Purkinje cell (primary cell): Measurements from ENCODE around the gene LIG1. TPM values are rescaled to one million over a fixed set of nuclear protein-coding genes. Genes with fewer than 3 reads are reported as not detected.

Experiments
- polyA plus RNA-seq: library from polyadenylated mRNA; unstranded; fragments of >200 nt; fragmentation: Nextera tagmentation; gene quantifications from 2 replicates; pipeline ENCODE4 v1.2.1, GENCODE V29; 2014

LIG1 gene
- 1.4 and 3.4 TPM in 2 replicates for polyA plus RNA-seq

GRCh38 chr19:48169939-48170803 lies at the start of gene LIG1, which contains the start of gene ZSWIM9:
LIG1 (minus strand) TSS chr19:48170344; CDS start chr19:48165566, 4,778 bp downstream.
ZSWIM9 (plus strand) TSS chr19:48170680; CDS start chr19:48171803, 1,123 bp downstream.

GRCh38 chr19:48110350-48110966 lies 59.7 kb downstream of the LIG1 start, which contains the start of gene PLA2G4C:
PLA2G4C (minus strand) TSS chr19:48110817; CDS start chr19:48106529, 4,288 bp downstream.

Other genes with a start within 250 kb of the LIG1 start
- 3.0 and 4.9 TPM in 2 replicates for gene BSPH1, start 178.2 kb downstream of the LIG1 start, polyA plus RNA-seq
- not detected in 2 replicates for gene ELSPBP1, start 175.7 kb downstream of the LIG1 start, polyA plus RNA-seq
- gene CABP5, start 126.3 kb downstream of the LIG1 start, polyA plus RNA-seq = not detected in 2 replicates
- 23.4 and 27.6 TPM in 2 replicates for gene PLA2G4C, start 59.5 kb downstream of the LIG1 start, polyA plus RNA-seq
- 0.17 and 1.3 TPM in 2 replicates for gene ZSWIM9, start 336 bp upstream of the LIG1 start, polyA plus RNA-seq
- 4.6 and 9.0 TPM in 2 replicates for gene CARD8, start 85.6 kb upstream of the LIG1 start, polyA plus RNA-seq
- gene ZNF114, start 99.7 kb upstream of the LIG1 start, polyA plus RNA-seq = 0.17 TPM in 1 of 2 replicates, not detected in the other
- 0.97 and 6.4 TPM in 2 replicates for gene EMP3, start 155.2 kb upstream of the LIG1 start, polyA plus RNA-seq
- gene TMEM143, start 193.6 kb upstream of the LIG1 start, polyA plus RNA-seq = 3.2 and 4.9 TPM in 2 replicates
- gene SYNGR4, start 194.0 kb upstream of the LIG1 start, polyA plus RNA-seq = not detected in 2 replicates
- 8.9 and 18.1 TPM in 2 replicates for gene KDELR1, start 221.2 kb upstream of the LIG1 start, polyA plus RNA-seq
- gene GRIN2D, start 223.3 kb upstream of the LIG1 start, polyA plus RNA-seq = not detected in 2 replicates